A549 treated with DMSO at 1 μM for 4 hours (cell line): Measurements from ENCODE around the gene MBP. TPM values are rescaled to one million over a fixed set of nuclear protein-coding genes. Genes with fewer than 3 reads are reported as not detected.

ENCODE experiments used
- total RNA-seq: library from RNA; stranded (reverse); fragments of 200-300 nt; extraction: Qiagen RNA extraction; gene quantifications from 5 replicates; pipeline ENCODE4 v1.2.3, GENCODE V29; 2022; ENCODE audit warnings: low read depth

MBP gene
- total RNA-seq: 23.1 to 30.2 TPM (median 26.9 TPM) in 5 replicates

GRCh38 chr18:77132369-77133050, at the start of gene MBP:
TSS of gene MBP (minus strand) at chr18:77132783. CDS start at chr18:77105261, 27,522 bp downstream.

Other genes with a start within 250 kb of the MBP start
- gene GALR1, start 117.1 kb upstream of the MBP start, total RNA-seq: not detected in 5 replicates